ENCODE results near the gene PWWP2B.

The PWWP2B gene

GRCh38 chr10:132408823-132409666, 12.0 kb downstream of the PWWP2B start:
- no peak for DNase-seq

GRCh38 chr10:132409667-132410028, 12.6 kb downstream of the PWWP2B start:
- DNase-seq, result no peak

GRCh38 chr10:132410056-132410778, 13.2 kb downstream of the PWWP2B start:
- no peak for DNase-seq

GRCh38 chr10:132410779-132411532, 14.0 kb downstream of the PWWP2B start:
- DNase-seq, result no peak

- DNase-seq, result no peak
These were observed 14.7 kb downstream of the PWWP2B start for GRCh38 chr10:132411561-132412253.

GRCh38 chr10:132412316-132413192, 15.6 kb downstream of the PWWP2B start:
- DNase-seq, result no peak

- no peak for DNase-seq
These were observed 16.5 kb downstream of the PWWP2B start for GRCh38 chr10:132413226-132414205.

- DNase-seq, result no peak
These were observed 17.5 kb downstream of the PWWP2B start for GRCh38 chr10:132414402-132415016.

GRCh38 chr10:132415255-132415654, 18.3 kb downstream of the PWWP2B start:
- no peak for DNase-seq

- no peak for DNase-seq
These were observed 19.0 kb downstream of the PWWP2B start for GRCh38 chr10:132415956-132416355.

- no peak for DNase-seq
These were observed 19.7 kb downstream of the PWWP2B start for GRCh38 chr10:132416566-132417256.

- DNase-seq, result no peak
These were observed 20.4 kb downstream of the PWWP2B start for GRCh38 chr10:132417257-132417910.

- no peak for DNase-seq
These were observed 21.0 kb downstream of the PWWP2B start for GRCh38 chr10:132417957-132418441.

GRCh38 chr10:132418527-132419416, 21.8 kb downstream of the PWWP2B start:
- DNase-seq, result no peak

- no peak for DNase-seq
These were observed 22.8 kb downstream of the PWWP2B start for GRCh38 chr10:132419538-132420468.

GRCh38 chr10:132420469-132420980, 23.5 kb downstream of the PWWP2B start:
- no peak for DNase-seq

Measured in CD4-positive, alpha-beta T cell treated with Interleukin-17A for 4 hours (primary cell).